GM23338 (cell line): ENCODE measurements around the gene IL1RL2. TPM values are rescaled to one million over a fixed set of nuclear protein-coding genes. Genes with fewer than 3 reads are reported as not detected.

ENCODE experiments used
- polyA plus RNA-seq: library from polyadenylated mRNA; unstranded; fragments of >200 nt; fragmentation: Nextera tagmentation; extraction: Ambion mirVana; gene quantifications from 2 replicates; pipeline ENCODE4 v1.2.1, GENCODE V29; 2016
- total RNA-seq: library from RNA; depleted of rRNA; stranded (reverse); fragments of >200 nt; shearing (Covaris generic); gene quantifications from 2 replicates; pipeline ENCODE4 v1.2.3, GENCODE V29; 2014; rRNA removed
- TF ChIP-seq, protein P1 (sequence below): IDR thresholded peaks from 2 replicates; pipeline ENCODE4 v1.6.1; 2016; ENCODE audit warnings: antibody characterized with exemption

IL1RL2 gene
- total and polyA plus RNA-seq, 2 experiments from 2014 or later = not detected

DNA sequence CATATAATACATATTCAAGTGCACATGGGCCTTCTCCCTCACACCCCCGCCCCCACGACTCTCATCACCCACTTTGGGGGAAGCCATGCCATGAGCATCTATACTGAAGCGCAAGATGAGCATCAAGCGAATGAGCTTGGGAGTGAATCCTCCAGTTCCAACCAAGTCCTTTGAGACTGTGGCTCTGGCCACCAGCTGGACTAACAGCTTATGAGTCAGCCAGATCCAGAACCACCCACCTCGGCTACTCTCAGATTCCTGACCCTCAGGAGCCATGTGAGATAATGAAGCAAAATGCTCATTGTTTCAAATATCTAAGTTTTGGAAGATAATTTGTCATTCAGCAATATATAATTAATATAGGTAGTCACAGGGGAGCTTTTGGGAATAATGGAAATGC, 102.3 kb downstream of the IL1RL2 start (continued):
- TF ChIP-seq, protein P1, sequence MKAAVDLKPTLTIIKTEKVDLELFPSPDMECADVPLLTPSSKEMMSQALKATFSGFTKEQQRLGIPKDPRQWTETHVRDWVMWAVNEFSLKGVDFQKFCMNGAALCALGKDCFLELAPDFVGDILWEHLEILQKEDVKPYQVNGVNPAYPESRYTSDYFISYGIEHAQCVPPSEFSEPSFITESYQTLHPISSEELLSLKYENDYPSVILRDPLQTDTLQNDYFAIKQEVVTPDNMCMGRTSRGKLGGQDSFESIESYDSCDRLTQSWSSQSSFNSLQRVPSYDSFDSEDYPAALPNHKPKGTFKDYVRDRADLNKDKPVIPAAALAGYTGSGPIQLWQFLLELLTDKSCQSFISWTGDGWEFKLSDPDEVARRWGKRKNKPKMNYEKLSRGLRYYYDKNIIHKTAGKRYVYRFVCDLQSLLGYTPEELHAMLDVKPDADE = no peak

Other genes starting within 250 kb of the IL1RL2 start
- gene IL1R2, start 195.1 kb upstream of the IL1RL2 start, total RNA-seq = not detected in 2 replicates
- not detected in 2 replicates for gene IL1R2, start 195.1 kb upstream of the IL1RL2 start, polyA plus RNA-seq
- gene IL1R1, start 44.3 kb upstream of the IL1RL2 start, total RNA-seq = 0.17 and 0.47 TPM in 2 replicates
- 0.26 TPM in 1 of 2 replicates, not detected in the other for gene IL1R1, start 44.3 kb upstream of the IL1RL2 start, polyA plus RNA-seq
- gene IL1RL1, start 124.5 kb downstream of the IL1RL2 start, total RNA-seq = not detected in 2 replicates
- not detected in 2 replicates for gene IL1RL1, start 124.5 kb downstream of the IL1RL2 start, polyA plus RNA-seq
- 0.17 and 0.89 TPM in 2 replicates for gene IL18R1, start 168.8 kb downstream of the IL1RL2 start, total RNA-seq
- gene IL18R1, start 168.8 kb downstream of the IL1RL2 start, polyA plus RNA-seq = 0.39 TPM in 1 of 2 replicates, not detected in the other
- not detected in 2 replicates for gene IL18RAP, start 236.1 kb downstream of the IL1RL2 start, total RNA-seq
- not detected in 2 replicates for gene IL18RAP, start 236.1 kb downstream of the IL1RL2 start, polyA plus RNA-seq